Measurements from ENCODE around the gene PPP2R5B.

DNA sequence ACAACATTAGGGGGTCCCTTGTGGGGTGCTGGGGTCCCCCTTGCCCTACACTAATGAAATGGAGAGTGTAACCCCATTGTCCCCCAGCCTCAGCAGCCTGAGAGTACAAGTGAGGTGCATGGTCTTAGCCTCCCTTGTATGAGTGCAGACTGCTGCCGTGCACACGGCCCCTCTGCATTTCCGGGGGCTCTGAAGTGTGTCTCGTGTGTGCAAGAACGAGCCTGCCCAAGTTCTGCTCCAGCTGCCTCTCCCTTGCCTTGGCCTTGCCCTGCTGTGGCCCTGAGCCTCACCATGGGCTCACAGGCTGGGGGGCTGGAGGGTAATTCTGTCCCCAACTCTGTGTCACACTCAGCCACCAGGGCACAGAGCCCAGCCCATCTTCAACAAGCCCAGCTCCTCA, 40.9 kb upstream of the PPP2R5B start:
- TF ChIP-seq, protein P1, sequence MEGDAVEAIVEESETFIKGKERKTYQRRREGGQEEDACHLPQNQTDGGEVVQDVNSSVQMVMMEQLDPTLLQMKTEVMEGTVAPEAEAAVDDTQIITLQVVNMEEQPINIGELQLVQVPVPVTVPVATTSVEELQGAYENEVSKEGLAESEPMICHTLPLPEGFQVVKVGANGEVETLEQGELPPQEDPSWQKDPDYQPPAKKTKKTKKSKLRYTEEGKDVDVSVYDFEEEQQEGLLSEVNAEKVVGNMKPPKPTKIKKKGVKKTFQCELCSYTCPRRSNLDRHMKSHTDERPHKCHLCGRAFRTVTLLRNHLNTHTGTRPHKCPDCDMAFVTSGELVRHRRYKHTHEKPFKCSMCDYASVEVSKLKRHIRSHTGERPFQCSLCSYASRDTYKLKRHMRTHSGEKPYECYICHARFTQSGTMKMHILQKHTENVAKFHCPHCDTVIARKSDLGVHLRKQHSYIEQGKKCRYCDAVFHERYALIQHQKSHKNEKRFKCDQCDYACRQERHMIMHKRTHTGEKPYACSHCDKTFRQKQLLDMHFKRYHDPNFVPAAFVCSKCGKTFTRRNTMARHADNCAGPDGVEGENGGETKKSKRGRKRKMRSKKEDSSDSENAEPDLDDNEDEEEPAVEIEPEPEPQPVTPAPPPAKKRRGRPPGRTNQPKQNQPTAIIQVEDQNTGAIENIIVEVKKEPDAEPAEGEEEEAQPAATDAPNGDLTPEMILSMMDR (IDR thresholded peaks at IDR 0.05 in 4 of 5, conservative IDR thresholded peaks at IDR 0.05 in 1 of 5) = no peak
- TF ChIP-seq POLR2A (IDR thresholded peaks at IDR 0.05) = no peak
